OCI-LY7 (cell line): ENCODE data around the gene FZD10. TPM values are rescaled to one million over a fixed set of nuclear protein-coding genes. Genes with fewer than 3 reads are reported as not detected.

ENCODE experiments used
- BruUV-seq: library from RNA; stranded (reverse); fragments of 400-500 nt; replicated peaks from 2 replicates; lab custom pipeline; 2021; lab: Mats Ljungman, UMichigan
- CTCF ChIA-PET: fragments of 300-600 bp; sonication (Branson Sonifier 250); formaldehyde crosslinking; loops from one replicate; lab custom pipeline; 2022; ENCODE audit warnings: antibody characterized with exemption; ENCODE audit not compliant: unreplicated experiment; lab: Charles Lee
- POLR2A ChIA-PET: fragments of 300-600 bp; sonication (Branson Sonifier 250); formaldehyde crosslinking; loops from one replicate; lab custom pipeline; 2022; ENCODE audit warnings: antibody characterized with exemption; lab: Charles Lee
- DNase-seq: peaks from one replicate; pipeline ENCODE4 v3.0.0-alpha.2; 2015; ENCODE audit warnings: low spot score
- H2AFZ ChIP-seq: fragments of 200-600 bp; sonication (generic), shearing (Covaris generic); 2 replicates; pipeline ENCODE4 v1.6.1; 2014; ENCODE audit warnings: mild to moderate bottlenecking, antibody characterized with exemption, low read length, moderate library complexity
- H3K27ac ChIP-seq: fragments of 200-600 bp; sonication (generic); 2 replicates; pipeline ENCODE4 v1.5.1; 2014; ENCODE audit warnings: mixed run types, low read depth, mild to moderate bottlenecking, moderate library complexity, low read length, inconsistent platforms; ENCODE audit not compliant: poor library complexity, severe bottlenecking
- H3K36me3 ChIP-seq: fragments of 200-600 bp; sonication (generic); 2 replicates; pipeline ENCODE4 v1.6.1; 2014; ENCODE audit warnings: mild to moderate bottlenecking, antibody characterized with exemption, low read length, moderate library complexity, mixed read lengths; ENCODE audit not compliant: insufficient read depth
- H3K4me1 ChIP-seq: fragments of 200-600 bp; sonication (generic); 2 replicates; pipeline ENCODE4 v1.5.1; 2014; ENCODE audit warnings: mild to moderate bottlenecking, low read length; ENCODE audit not compliant: insufficient read depth, poor library complexity, severe bottlenecking
- H3K4me2 ChIP-seq: fragments of 200-600 bp; sonication (generic); 2 replicates; pipeline ENCODE4 v1.6.1; 2014; ENCODE audit warnings: mild to moderate bottlenecking, low read length
- H3K4me3 ChIP-seq: fragments of 200-600 bp; sonication (generic); 2 replicates; pipeline ENCODE4 v1.5.1; 2014; ENCODE audit warnings: mild to moderate bottlenecking, low read depth, low read length; ENCODE audit not compliant: poor library complexity, severe bottlenecking
- H3K79me2 ChIP-seq: fragments of 200-600 bp; sonication (generic); 2 replicates; pipeline ENCODE4 v1.6.1; 2016; ENCODE audit warnings: low read depth, mild to moderate bottlenecking, low read length, moderate library complexity, mixed read lengths; ENCODE audit not compliant: insufficient read depth
- H3K9me2 ChIP-seq: fragments of 200-600 bp; sonication (generic); 2 replicates; pipeline ENCODE4 v1.6.1; 2016; ENCODE audit warnings: mild to moderate bottlenecking, low read length, mixed read lengths; ENCODE audit not compliant: insufficient read depth
- H3K9me3 ChIP-seq: fragments of 200-600 bp; sonication (generic); 2 replicates; pipeline ENCODE4 v1.6.1; 2014; ENCODE audit warnings: mild to moderate bottlenecking, mixed run types, low read length, mixed read lengths
- H4K20me1 ChIP-seq: fragments of 200-600 bp; sonication (generic); 2 replicates; pipeline ENCODE4 v1.6.1; 2014; ENCODE audit warnings: mild to moderate bottlenecking, antibody characterized with exemption, low read length, moderate library complexity, mixed read lengths; ENCODE audit not compliant: insufficient read depth
- EZH2phosphoT487 ChIP-seq: fragments of 200-600 bp; sonication (generic); IDR thresholded peaks from 2 replicates; pipeline ENCODE4 v1.6.1; 2018; ENCODE audit warnings: low read depth, borderline replicate concordance, mild to moderate bottlenecking, mixed run types, antibody characterized with exemption, low read length, moderate library complexity, mixed read lengths
- intact Hi-C: fragments of 100-400 bp; cut with micrococcal nuclease; formaldehyde crosslinking; loops from one replicate; pipeline ENCODE4 v1.10.0; 2022; ENCODE audit not compliant: unreplicated experiment
- total RNA-seq, 2 experiments: library from RNA; depleted of rRNA in 1 of 2; stranded (reverse); fragments of >200 nt in 1 of 2; shearing (Covaris generic) in 1 of 2; gene quantifications; 2 replicates each; pipeline ENCODE4 v1.2.3, GENCODE V29; 2014 to 2022
- TF ChIP-seq, protein P1 (sequence below): fragments of 200-600 bp; sonication (generic); conservative IDR thresholded peaks from 2 replicates; pipeline ENCODE4 v1.5.1; 2014; ENCODE audit warnings: mild to moderate bottlenecking, antibody characterized with exemption, low read length, moderate library complexity, mixed read lengths

FZD10 gene
- total RNA-seq, 2 experiments from 2014 or later: not detected

DNA sequence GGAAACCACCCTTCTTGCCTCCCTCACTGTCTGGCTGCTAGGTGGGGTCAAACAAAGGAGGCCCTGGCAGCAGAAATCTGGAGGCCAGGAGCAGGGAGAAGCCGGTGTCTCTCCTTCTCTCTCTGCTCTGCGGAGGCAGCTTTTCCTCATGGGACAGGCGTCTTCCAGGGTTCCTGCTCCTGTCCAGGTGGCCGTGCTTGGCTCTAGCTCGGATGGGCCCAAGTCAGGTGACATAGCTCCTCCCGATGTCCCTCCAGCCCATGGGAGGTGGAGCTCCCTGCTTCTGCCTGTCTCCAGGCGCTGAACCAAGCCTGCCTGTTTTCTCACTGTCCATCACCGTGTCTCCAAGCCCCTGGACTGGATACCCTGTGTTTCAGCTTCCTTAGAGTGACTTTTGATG, 30.5 kb upstream of the FZD10 start:
- Histone ChIP-seq H3K9me2 (no peaks in the 10 kb centered on the region), H4K20me1 (no peaks in the 10 kb centered on the region), H2AFZ (no peak overlapping the region), H3K36me3 (no peaks in the 10 kb centered on the region), H3K4me1 (no peaks in the 10 kb centered on the region), H3K4me3 (no peak overlapping the region), H3K4me2 (no peak overlapping the region), H3K9me3 (no peaks in the 10 kb centered on the region), H3K79me2 (no peaks in the 10 kb centered on the region), H3K27ac (no peak overlapping the region)
- no TSS peak for BruUV-seq
- no peak for TF ChIP-seq EZH2phosphoT487
- TF ChIP-seq, protein P1, sequence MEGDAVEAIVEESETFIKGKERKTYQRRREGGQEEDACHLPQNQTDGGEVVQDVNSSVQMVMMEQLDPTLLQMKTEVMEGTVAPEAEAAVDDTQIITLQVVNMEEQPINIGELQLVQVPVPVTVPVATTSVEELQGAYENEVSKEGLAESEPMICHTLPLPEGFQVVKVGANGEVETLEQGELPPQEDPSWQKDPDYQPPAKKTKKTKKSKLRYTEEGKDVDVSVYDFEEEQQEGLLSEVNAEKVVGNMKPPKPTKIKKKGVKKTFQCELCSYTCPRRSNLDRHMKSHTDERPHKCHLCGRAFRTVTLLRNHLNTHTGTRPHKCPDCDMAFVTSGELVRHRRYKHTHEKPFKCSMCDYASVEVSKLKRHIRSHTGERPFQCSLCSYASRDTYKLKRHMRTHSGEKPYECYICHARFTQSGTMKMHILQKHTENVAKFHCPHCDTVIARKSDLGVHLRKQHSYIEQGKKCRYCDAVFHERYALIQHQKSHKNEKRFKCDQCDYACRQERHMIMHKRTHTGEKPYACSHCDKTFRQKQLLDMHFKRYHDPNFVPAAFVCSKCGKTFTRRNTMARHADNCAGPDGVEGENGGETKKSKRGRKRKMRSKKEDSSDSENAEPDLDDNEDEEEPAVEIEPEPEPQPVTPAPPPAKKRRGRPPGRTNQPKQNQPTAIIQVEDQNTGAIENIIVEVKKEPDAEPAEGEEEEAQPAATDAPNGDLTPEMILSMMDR: no peak
- ChIA-PET POLR2A (no interaction called here), CTCF (no interaction called here)
- no peak for DNase-seq
- intact Hi-C loops: no loop called here

DNA sequence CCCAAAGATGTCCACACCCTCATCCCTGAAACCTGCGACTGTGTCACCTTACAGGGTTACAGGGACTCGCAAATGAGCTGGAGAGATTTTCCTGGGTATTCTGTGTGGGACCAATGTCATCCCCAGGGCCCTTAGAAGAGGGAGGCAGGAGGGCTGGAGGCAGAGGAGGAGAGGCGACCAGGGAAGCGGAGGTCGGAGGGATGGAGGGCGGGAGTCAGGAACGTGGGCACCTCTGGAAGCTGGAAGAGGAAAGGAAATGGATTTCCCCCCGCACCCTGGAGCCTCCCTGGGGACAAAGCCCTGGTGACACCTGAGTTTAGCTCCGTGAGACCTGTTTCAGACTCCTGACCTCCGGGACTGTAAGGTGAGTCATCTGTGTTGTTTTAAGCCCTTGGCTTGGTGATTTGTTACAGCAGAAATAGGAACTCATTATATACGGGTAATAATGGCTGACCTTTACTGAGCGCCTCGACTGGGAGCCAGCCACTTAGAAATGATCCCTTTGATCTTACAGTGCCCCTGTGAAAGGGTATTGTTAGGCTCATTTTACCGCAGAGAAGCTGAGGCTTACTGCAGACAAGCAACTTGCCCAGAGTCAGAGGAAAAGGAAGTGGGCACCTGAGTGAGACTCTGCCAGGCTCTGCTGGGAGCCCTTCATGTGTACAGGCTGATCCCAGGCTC, 29.3 kb upstream of the FZD10 start:
- TF ChIP-seq EZH2phosphoT487: no peak
- TF ChIP-seq, protein P1: no peak
- H2AFZ ChIP-seq: no peak overlapping the region
- H3K36me3 ChIP-seq: no peaks in the 10 kb centered on the region
- DNase-seq: no peak
- H3K9me2 ChIP-seq: no peaks in the 10 kb centered on the region
- ChIA-PET POLR2A (no interaction called here), CTCF (no interaction called here)
- no peaks in the 10 kb centered on the region for H3K9me3 ChIP-seq
- intact Hi-C loops: no loop called here
- H3K79me2 ChIP-seq: no peaks in the 10 kb centered on the region
- BruUV-seq: no TSS peak
- no peak overlapping the region for H3K4me2 ChIP-seq
- H3K27ac ChIP-seq: no peak overlapping the region
- H3K4me1 ChIP-seq: no peaks in the 10 kb centered on the region
- H4K20me1 ChIP-seq: no peaks in the 10 kb centered on the region
- H3K4me3 ChIP-seq: no peak overlapping the region

DNA sequence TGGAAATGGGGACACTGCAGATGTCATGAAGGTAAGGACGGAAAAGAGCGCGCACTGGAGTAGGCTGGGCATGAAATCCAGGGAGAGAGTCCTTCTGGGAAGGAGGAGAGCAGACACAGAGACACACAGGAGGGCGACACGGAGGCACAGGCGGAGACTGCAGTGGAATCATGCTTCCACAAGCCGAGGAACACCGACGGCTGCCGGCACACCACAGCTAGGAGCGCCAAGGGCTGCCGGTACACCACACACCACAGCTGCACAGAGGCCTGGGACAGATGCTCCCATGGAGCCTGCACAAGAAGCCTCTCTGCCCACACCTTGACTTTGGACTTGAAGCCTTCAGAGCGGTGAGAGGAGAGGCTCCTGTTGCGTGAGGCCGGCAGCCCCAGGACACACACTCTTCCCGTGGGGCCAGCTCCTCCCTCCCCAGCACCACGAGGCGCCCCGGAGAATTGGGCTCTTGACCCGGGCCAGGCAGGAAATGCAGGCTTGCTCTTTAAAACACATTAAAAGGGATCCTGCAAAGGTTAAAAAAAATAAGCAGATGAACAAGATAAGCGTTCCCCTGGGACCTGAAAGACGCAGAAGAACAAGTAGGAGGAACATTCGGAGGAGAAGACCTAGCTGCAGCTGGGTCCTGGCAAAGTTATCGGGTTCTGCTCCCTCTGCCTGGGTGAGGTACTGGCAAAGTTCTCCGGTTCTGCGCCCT, 28.3 kb upstream of the FZD10 start:
- no peak for DNase-seq
- no peaks in the 10 kb centered on the region for H3K4me1 ChIP-seq
- no peak overlapping the region for H3K27ac ChIP-seq
- no peak overlapping the region for H3K4me2 ChIP-seq
- no peaks in the 10 kb centered on the region for H3K36me3 ChIP-seq
- POLR2A ChIA-PET: no interaction called here
- no peaks in the 10 kb centered on the region for H3K9me3 ChIP-seq
- H3K9me2 ChIP-seq: no peaks in the 10 kb centered on the region
- no peak overlapping the region for H2AFZ ChIP-seq
- H3K79me2 ChIP-seq: no peaks in the 10 kb centered on the region
- BruUV-seq: no TSS peak
- TF ChIP-seq, protein P1: no peak
- TF ChIP-seq EZH2phosphoT487: no peak
- no peak overlapping the region for H3K4me3 ChIP-seq
- no peaks in the 10 kb centered on the region for H4K20me1 ChIP-seq
- CTCF ChIA-PET: no interaction called here
- intact Hi-C loops: no loop called here
